T-cell (primary cell): ENCODE data around the gene CTNND2. TPM values are rescaled to one million over a fixed set of nuclear protein-coding genes. Genes with fewer than 3 reads are reported as not detected.

Experiments used
- ATAC-seq, 4 experiments: fragments of 200-7000 bp in 3 of 4; fragments of 150-1000 bp in 1 of 4; cut with Tn5 transposase; replicated peaks in 1 of 4; 1 replicate in 3 of 4; 2 replicates in 1 of 4; pipeline ENCODE4 v1.10.0; 2021; ENCODE audit warnings: moderate library complexity in 3 of 4, mild to moderate bottlenecking in 2 of 4, moderate number of reproducible peaks in 1 of 4
- CTCF ChIA-PET, 2 donors: fragments of 300-600 bp; sonication (Branson Sonifier 250); formaldehyde crosslinking; loops; one replicate each; lab custom pipeline; 2022; ENCODE audit warnings: antibody characterized with exemption in 2 of 2; lab: Charles Lee
- POLR2A ChIA-PET, 2 donors: fragments of 300-600 bp; sonication (Branson Sonifier 250); formaldehyde crosslinking; loops; one replicate each; lab custom pipeline; 2022; ENCODE audit warnings: antibody characterized with exemption in 2 of 2; lab: Charles Lee
- DNase-seq, 35 experiments: peaks; one replicate each; pipeline versions ENCODE4 v3.0.0 to v3.0.0-alpha.2; 2013 to 2023
- H3K27ac ChIP-seq: one replicate; pipeline ENCODE4 v1.5.1; 2013; ENCODE audit warnings: low read length
- H3K27me3 ChIP-seq, 2 experiments: replicated peaks in 1 of 2; 1 replicate in 1 of 2; 2 replicates in 1 of 2; pipeline versions ENCODE4 v1.6.1 to v1.7.0; 2013; ENCODE audit warnings: low read length in 1 of 2, mixed read lengths in 1 of 2; ENCODE audit not compliant: control insufficient read depth in 2 of 2, insufficient read depth in 2 of 2; ENCODE audit errors: extremely low read depth in 1 of 2
- H3K36me3 ChIP-seq, 2 donors: 1 replicate in 1 of 2; 2 replicates in 1 of 2; pipeline versions ENCODE4 v1.6.1 to v1.7.0; 2013; ENCODE audit warnings: low read length in 1 of 2; ENCODE audit not compliant: control insufficient read depth in 2 of 2, insufficient read depth in 1 of 2; ENCODE audit errors: extremely low read depth in 1 of 2
- H3K4me1 ChIP-seq, 2 experiments: 1 replicate in 1 of 2; 2 replicates in 1 of 2; pipeline versions ENCODE4 v1.6.1 to v1.7.0; 2013; ENCODE audit warnings: low read length in 2 of 2, mixed read lengths in 1 of 2; ENCODE audit not compliant: insufficient read depth in 2 of 2, control insufficient read depth in 1 of 2; ENCODE audit errors: extremely low read depth in 1 of 2
- H3K4me3 ChIP-seq, 2 donors: 1 replicate in 1 of 2; 2 replicates in 1 of 2; pipeline versions ENCODE4 v1.5.1 to v1.7.0; 2013; ENCODE audit warnings: mild to moderate bottlenecking in 2 of 2, low read length in 1 of 2, moderate library complexity in 1 of 2; ENCODE audit not compliant: control insufficient read depth in 1 of 2; ENCODE audit errors: extremely low read depth in 1 of 2
- H3K9me3 ChIP-seq: 2 replicates; pipeline ENCODE4 v1.7.0; 2013
- H3K27ac Mint-ChIP-seq, 2 donors: one replicate each; pipeline ENCODE4 v1.8.0; 2020 to 2021; ENCODE audit warnings: mild to moderate bottlenecking in 2 of 2, mixed read lengths in 2 of 2
- H3K27me3 Mint-ChIP-seq, 2 donors: one replicate each; pipeline ENCODE4 v1.8.0; 2021 to 2022; ENCODE audit warnings: mixed read lengths in 2 of 2
- H3K36me3 Mint-ChIP-seq: one replicate; pipeline ENCODE4 v1.8.0; 2021; ENCODE audit warnings: mixed read lengths
- H3K4me1 Mint-ChIP-seq, 3 donors: one replicate each; pipeline ENCODE4 v1.8.0; 2020 to 2022; ENCODE audit warnings: mixed read lengths in 3 of 3, mild to moderate bottlenecking in 1 of 3
- H3K4me3 Mint-ChIP-seq, 3 donors: one replicate each; pipeline ENCODE4 v1.8.0; 2020 to 2022; ENCODE audit warnings: mild to moderate bottlenecking in 3 of 3, mixed read lengths in 3 of 3, moderate library complexity in 3 of 3
- H3K9me3 Mint-ChIP-seq, 3 donors: one replicate each; pipeline ENCODE4 v1.8.0; 2020 to 2022; ENCODE audit warnings: mixed read lengths in 3 of 3
- WGBS: methylation state at CpG from one replicate; pipeline ENCODE4 v1.1.5; 2013; ENCODE audit warnings: missing lambda C conversion rate; ENCODE audit not compliant: insufficient coverage; 5-methylcytosine and 5-hydroxymethylcytosine counted together
- total RNA-seq, 35 experiments: library from RNA in 6 of 35; stranded (reverse) in 6 of 35; fragments of 120-200 nt in 1 of 35; gene quantifications; one replicate each; pipeline versions ENCODE4 v1.2.1 to v1.2.4 and lab custom pipeline; 2013 to 2026

CTNND2 gene
- total RNA-seq, 5 donors from 2014 or later (not counting 1 experiment from before 2014, with no cell fraction given), result 0.22 TPM; not detected in 4

DNA sequence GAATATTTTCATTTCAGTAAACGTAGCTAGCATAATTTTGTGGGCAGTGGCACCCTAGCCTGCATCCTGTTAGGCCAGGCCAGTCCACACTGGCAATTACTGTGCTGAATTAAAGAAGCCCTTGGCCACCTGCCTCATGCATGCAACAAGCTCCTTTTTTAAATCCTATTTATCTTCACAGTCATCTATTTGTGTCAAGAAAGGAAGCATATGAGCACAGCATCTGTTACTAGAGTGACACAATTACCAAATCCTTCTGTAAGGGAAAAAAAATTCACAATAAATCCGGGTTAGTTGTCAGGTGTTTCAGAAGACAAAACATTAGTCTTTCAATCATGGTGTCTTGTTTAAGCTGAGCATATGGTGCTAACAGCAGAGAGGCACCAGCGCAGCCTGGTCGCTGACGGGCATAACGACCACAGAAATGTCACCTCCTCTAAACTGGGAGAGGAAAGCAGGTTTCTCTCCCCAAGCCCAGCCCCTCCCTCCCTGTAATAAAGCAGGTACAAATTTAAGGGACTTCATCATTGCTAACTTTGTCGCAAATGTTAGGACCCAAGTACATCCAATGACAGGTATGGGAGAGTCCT is 520.6 kb downstream of the CTNND2 start:
- DNase-seq, result no peak
- H3K27me3 ChIP-seq, result peaks cover 7 to 14% of the 10 kb centered on the region in 2 experiments
- ChIA-PET CTCF (no interaction called here), POLR2A (no interaction called here)
- no peaks in the 10 kb centered on the region for H3K4me1 ChIP-seq
- H3K9me3 ChIP-seq, result no peaks in the 10 kb centered on the region
- no peak overlapping the region for H3K27ac Mint-ChIP-seq
- peaks cover 50 to 51% of the 10 kb centered on the region in 2 donors for H3K27me3 Mint-ChIP-seq
- H3K9me3 Mint-ChIP-seq, result no peaks in the 10 kb centered on the region
- H3K36me3 Mint-ChIP-seq, result no peaks in the 10 kb centered on the region
- no peak overlapping the region for H3K27ac ChIP-seq
- WGBS, result 76% methylated on average over 5 of the region's 7 CpGs
- H3K4me3 Mint-ChIP-seq, result peak overlapping the region in 1 of 3 donors; percentile 64
- no peaks in the 10 kb centered on the region for H3K36me3 ChIP-seq
- H3K4me3 ChIP-seq, result no peak overlapping the region
- peaks cover 11 to 17% (median 14%) of the 10 kb centered on the region in 3 donors for H3K4me1 Mint-ChIP-seq
- no peak for ATAC-seq

DNA sequence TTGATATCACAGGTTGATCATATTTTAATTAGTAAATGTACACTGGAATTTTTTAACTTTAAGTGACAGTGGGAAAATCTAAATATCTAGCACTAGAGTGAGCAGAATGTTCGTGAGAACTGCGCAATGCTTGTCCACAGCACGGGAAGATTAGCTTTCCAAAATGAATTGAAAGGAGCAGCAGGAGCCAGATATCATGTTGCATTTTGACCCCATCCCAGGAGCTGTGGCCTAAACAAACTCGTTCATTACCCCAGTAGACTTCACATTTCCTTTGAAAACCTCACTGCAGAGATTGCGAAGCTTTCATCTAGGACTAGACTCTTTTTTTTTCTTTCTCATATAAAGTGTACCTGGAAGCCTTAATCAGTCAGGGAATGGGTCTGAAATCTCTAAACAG is 525.8 kb downstream of the CTNND2 start:
- no peak overlapping the region for H3K4me3 Mint-ChIP-seq
- Histone ChIP-seq H3K27me3 (peaks cover 2 to 5% of the 10 kb centered on the region in 2 experiments), H3K36me3 (no peaks in the 10 kb centered on the region), H3K27ac (no peak overlapping the region), H3K4me3 (no peak overlapping the region), H3K4me1 (no peaks in the 10 kb centered on the region), H3K9me3 (no peaks in the 10 kb centered on the region)
- CTCF ChIA-PET, result no interaction called here
- H3K27me3 Mint-ChIP-seq, result peaks cover 26 to 29% of the 10 kb centered on the region in 2 donors
- ATAC-seq, result no peak
- no peak overlapping the region for H3K27ac Mint-ChIP-seq
- POLR2A ChIA-PET, result no interaction called here
- 89% methylated on average over 4 of the region's 5 CpGs for WGBS
- no peaks in the 10 kb centered on the region for H3K4me1 Mint-ChIP-seq
- H3K9me3 Mint-ChIP-seq, result no peaks in the 10 kb centered on the region
- H3K36me3 Mint-ChIP-seq, result no peaks in the 10 kb centered on the region
- DNase-seq, result no peak

DNA sequence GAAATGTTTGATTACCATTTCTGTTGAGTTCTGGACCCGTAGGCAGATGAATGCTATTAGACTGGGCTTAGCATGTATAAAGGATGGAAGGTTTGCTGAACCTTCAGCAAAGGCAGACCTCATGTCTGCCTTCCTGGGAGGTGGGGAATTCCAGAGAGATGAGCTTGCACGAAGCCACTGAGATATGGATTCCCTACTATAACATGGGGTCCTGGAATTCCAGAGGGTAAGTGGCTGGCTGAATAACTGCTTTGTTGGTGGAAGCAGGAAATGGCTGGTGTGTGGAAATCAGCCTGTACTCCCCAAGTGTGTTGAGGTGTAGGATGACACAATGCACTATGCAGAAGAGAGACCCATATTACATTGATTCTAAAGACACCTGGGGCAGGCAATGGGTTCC is 526.4 kb downstream of the CTNND2 start:
- Mint-ChIP-seq H3K27ac (no peak overlapping the region), H3K27me3 (peaks cover 20 to 23% of the 10 kb centered on the region in 2 donors), H3K4me1 (no peaks in the 10 kb centered on the region), H3K36me3 (no peaks in the 10 kb centered on the region), H3K4me3 (no peak overlapping the region), H3K9me3 (no peaks in the 10 kb centered on the region)
- H3K9me3 ChIP-seq, result no peaks in the 10 kb centered on the region
- DNase-seq (no peak), ATAC-seq (no peak)
- ChIA-PET CTCF (no interaction called here), POLR2A (no interaction called here)
- no peak overlapping the region for H3K27ac ChIP-seq
- no peaks in the 10 kb centered on the region for H3K4me1 ChIP-seq
- H3K27me3 ChIP-seq, result peaks cover 0 to 2% of the 10 kb centered on the region in 2 experiments
- whole genome bisulfite sequencing, result no CpG with 5 or more reads among the region's 2 CpGs
- no peaks in the 10 kb centered on the region for H3K36me3 ChIP-seq
- H3K4me3 ChIP-seq, result no peak overlapping the region

DNA sequence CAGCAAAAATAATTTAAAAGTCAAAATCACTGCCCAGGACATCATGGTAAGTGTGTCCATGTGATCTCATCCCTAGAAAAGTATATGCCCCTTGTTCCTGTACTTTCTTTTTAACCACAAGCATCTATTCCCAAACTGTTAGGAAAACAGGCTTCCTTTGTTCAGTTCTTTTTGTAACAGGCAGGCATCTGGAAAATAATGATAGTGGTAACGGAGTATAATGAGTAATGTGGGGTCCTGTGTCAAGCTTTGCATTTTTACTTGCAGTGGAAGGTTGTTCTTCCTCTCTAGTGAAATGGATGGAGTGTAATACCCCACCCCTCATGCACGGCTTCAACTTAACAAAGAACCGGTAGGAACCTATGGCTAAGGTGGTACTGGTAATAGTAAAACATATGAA is 532.1 kb downstream of the CTNND2 start:
- Mint-ChIP-seq H3K36me3 (no peaks in the 10 kb centered on the region), H3K27me3 (peaks cover 0 to 6% of the 10 kb centered on the region in 2 donors), H3K4me1 (no peaks in the 10 kb centered on the region), H3K9me3 (no peaks in the 10 kb centered on the region), H3K4me3 (no peak overlapping the region), H3K27ac (no peak overlapping the region)
- no peak for ATAC-seq
- H3K27me3 ChIP-seq, result no peaks in the 10 kb centered on the region
- ChIA-PET POLR2A (no interaction called here), CTCF (no interaction called here)
- WGBS, result no CpG with 5 or more reads among the region's 3 CpGs
- H3K9me3 ChIP-seq, result no peaks in the 10 kb centered on the region
- no peak for DNase-seq
- no peaks in the 10 kb centered on the region for H3K36me3 ChIP-seq
- H3K27ac ChIP-seq, result no peak overlapping the region
- no peaks in the 10 kb centered on the region for H3K4me1 ChIP-seq
- H3K4me3 ChIP-seq, result no peak overlapping the region

DNA sequence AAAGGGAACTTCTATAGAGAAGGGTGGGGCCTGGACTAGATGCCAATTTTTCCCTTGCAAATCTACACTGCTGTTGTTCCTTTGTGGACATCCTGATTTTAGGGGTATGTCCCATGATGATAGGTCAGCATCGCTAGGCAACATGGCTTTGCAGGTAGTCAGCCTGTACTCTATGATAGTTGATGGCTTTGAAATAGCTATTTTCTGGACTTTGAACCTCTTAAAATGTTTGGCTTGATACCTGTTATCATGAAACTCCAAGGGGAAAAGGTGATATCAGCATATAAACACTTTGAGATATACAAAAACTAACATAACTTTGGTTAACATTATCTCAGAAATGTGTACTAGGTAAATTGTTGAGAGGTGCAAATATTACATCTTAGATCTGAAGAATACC is 533.2 kb downstream of the CTNND2 start:
- ATAC-seq, result no peak
- DNase-seq, result no peak

DNA sequence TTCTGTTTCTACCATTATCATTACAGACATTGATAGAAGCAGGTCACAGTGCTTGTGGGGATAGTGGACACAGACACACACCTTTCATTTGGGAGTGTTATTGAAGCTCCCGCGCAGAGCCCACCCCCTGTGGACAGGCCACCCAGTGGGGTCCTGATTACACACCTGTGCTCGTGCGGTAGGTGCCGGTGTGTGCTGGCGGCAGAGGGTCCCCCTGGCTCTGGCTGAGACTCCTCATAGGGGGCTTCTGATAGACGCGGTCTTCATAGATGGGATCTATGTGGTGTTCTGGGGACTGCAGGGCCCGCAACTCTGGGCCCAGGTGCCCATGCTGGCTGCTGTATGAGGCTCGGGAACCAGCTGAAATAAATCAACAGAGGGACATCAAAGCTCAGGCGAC is 539.7 kb downstream of the CTNND2 start:
- DNase-seq, result no peak
- H3K4me1 ChIP-seq, result no peaks in the 10 kb centered on the region
- no peaks in the 10 kb centered on the region for H3K36me3 ChIP-seq
- Mint-ChIP-seq H3K4me1 (no peaks in the 10 kb centered on the region), H3K9me3 (no peaks in the 10 kb centered on the region), H3K27me3 (peaks cover 0 to 2% of the 10 kb centered on the region in 2 donors), H3K4me3 (no peak overlapping the region), H3K36me3 (no peaks in the 10 kb centered on the region), H3K27ac (no peak overlapping the region)
- H3K27me3 ChIP-seq, result no peaks in the 10 kb centered on the region
- ChIA-PET POLR2A (no interaction called here), CTCF (no interaction called here)
- no peak overlapping the region for H3K27ac ChIP-seq
- H3K4me3 ChIP-seq, result no peak overlapping the region
- WGBS, result 89% methylated on average over 8 of the region's 11 CpGs
- no peak for ATAC-seq
- no peaks in the 10 kb centered on the region for H3K9me3 ChIP-seq

More for the DNA sequence above, 533.2 kb downstream of the CTNND2 start:
- ChIA-PET CTCF (no interaction called here), POLR2A (no interaction called here)
- no peaks in the 10 kb centered on the region for H3K27me3 ChIP-seq
- WGBS, result no CpG with 5 or more reads among the region's 1 CpG
- H3K4me3 Mint-ChIP-seq, result no peak overlapping the region
- H3K9me3 Mint-ChIP-seq, result no peaks in the 10 kb centered on the region
- peaks cover 0 to 6% of the 10 kb centered on the region in 2 donors for H3K27me3 Mint-ChIP-seq
- no peak overlapping the region for H3K27ac ChIP-seq
- no peaks in the 10 kb centered on the region for H3K4me1 ChIP-seq
- H3K36me3 Mint-ChIP-seq, result no peaks in the 10 kb centered on the region
- no peaks in the 10 kb centered on the region for H3K4me1 Mint-ChIP-seq
- H3K9me3 ChIP-seq, result no peaks in the 10 kb centered on the region
- no peaks in the 10 kb centered on the region for H3K36me3 ChIP-seq
- H3K4me3 ChIP-seq, result no peak overlapping the region
- no peak overlapping the region for H3K27ac Mint-ChIP-seq
